CD4-positive, alpha-beta T cell treated with Interleukin-15 for 1 hour (primary cell): Measurements from ENCODE around the gene SLAMF1.
"Not testable (repeated sequence)": the region's sequence is repeated elsewhere in the genome, so short reads cannot be mapped to it uniquely, and the experiment has no call there.

Experiments used
- DNase-seq: peaks from one replicate; pipeline ENCODE4 v3.0.0-alpha.2; 2020

The SLAMF1 gene

DNA sequence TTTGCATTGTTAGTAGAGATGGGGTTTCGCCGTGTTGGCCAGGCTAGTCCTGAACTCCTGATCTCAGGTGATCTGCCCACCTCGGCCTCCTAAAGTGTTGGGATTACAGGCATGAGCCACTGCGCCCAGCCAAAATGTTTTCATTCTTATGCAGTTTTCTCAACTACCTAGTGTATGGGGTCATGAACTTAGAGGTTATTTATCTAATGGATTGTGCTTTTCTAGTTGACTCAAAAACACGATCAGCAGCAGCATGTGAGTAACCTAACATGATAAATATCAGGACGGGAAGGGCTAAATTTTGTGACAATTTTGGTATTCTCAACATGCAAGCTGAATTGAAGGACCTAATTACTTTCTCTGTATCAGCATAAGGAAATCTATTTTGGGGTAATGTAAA, 58.4 kb downstream of the SLAMF1 start:
- no peak for DNase-seq

- DNase-seq: no peak
Observed at GRCh38 chr1:160584784-160585183, 62.1 kb downstream of the SLAMF1 start.

- DNase-seq: not testable (repeated sequence)
Observed at GRCh38 chr1:160582976-160583375, 63.9 kb downstream of the SLAMF1 start.

DNA sequence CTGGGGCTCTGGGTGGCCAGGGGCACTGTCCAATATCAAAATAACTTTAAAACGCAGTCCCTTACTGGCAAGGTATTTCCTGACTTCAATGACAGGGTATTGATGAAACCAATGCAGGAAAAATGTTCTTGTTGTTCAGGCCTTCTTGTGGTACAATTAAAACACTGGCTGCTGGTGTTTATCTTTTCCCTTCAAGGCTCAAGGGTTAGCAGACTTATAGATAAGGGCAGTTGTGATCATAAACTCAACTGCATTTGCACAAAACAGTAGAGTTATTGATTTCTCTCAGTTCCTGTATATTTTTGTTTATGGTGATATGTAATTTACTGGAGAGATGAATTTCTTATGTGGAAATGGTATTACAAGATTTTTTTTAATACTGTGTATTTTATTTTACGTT, 64.9 kb downstream of the SLAMF1 start:
- DNase-seq: no peak

DNA sequence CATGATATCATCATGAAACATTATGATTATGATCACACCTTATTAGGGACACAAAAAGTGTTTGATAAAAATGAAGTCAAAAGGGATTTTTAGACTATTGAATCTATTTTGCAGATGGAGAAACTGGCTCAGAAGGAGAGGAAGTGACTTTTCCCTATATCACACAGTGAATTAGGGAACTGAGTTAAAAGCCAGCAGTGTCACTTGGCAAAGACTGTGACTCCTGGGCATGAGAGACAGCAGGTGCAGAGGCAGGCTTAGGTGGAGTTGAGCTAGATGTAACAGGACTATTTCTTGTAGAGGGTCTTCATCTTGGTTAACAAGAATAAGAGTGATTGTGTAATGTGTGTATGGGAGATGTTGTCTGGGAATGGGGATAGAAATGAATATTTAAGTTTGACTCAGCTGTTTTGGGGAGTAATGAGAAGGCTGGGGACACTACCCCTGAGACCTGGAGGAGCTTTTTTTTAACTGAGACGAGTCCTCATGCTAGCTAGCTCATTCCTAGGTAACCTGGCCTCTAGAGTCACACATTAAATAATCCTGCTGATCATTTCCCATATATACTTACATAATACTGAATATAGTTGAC, 66.5 kb downstream of the SLAMF1 start:
- no peak for DNase-seq

GRCh38 chr1:160579216-160579701, 67.6 kb downstream of the SLAMF1 start, which contains the start of gene CD84:
TSS of gene CD84 (minus strand) at chr1:160579496. CDS start at chr1:160579437, 59 bp downstream.
- no peak for DNase-seq

DNA sequence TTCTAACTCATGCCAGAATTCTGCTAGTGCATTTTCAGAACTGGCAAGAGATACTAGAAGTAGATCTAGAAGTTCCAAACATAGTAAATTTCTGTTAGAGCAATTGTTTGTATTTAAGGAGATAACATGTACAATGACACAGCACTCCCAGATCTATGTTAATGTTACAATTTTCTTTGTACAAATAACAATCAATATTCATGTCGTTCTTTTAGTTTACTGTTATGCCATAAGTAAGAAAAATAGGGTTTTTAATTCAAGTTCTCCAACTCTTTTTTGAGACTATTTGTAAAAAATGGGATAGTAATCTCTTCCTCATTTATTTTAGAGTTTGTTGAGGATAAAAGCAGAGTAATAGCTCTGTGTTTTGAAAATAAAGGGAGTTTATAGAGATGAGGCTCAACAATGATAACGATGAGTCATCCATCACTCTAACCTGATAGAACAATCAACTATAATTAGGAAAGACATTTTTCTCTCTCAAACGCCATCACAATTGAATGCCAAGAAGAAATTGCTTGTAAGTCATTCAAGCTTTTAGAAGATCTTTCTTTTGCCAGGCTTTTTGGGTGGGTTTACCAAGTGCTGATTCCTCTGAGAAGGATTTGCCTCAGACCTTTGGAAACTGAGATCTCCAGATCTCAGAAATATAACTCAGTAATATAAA, 68.2 kb downstream of the SLAMF1 start:
- no peak for DNase-seq

DNA sequence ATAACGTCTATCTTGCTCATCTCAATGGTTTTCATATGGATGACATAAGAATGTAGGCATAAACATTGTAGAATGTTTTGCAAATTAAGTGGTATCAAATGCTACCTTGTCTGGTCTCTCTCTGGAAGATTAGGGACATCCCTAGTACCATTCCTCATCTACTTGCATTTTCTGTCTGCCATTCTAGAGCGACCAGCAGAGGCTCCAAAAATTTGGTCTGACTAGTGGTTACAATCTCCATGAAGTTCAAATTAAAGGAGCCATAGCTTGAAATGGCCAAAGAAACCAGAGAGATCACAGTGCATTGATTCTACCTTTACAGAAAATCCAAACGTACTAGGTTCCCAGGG, 68.7 kb downstream of the SLAMF1 start:
- no peak for DNase-seq

DNA sequence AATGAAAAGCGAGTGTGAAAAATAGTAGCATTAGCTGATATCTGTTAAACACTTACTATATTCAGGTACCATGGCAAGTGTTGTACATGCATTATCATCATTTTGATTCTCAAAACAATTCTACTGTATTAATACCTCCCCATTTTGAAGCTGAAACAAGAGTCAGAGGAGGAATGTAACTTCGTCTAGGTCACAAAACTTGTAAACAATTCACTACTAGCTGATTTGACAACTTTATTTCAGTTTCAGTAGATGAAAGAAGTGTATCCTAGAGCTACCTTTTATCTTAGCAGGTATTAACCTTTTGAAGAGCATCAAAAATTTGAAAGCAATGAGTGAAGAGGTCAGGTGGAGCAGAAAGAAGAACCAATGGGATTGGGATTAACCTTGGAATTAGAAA, 69.2 kb downstream of the SLAMF1 start:
- DNase-seq: no peak

DNA sequence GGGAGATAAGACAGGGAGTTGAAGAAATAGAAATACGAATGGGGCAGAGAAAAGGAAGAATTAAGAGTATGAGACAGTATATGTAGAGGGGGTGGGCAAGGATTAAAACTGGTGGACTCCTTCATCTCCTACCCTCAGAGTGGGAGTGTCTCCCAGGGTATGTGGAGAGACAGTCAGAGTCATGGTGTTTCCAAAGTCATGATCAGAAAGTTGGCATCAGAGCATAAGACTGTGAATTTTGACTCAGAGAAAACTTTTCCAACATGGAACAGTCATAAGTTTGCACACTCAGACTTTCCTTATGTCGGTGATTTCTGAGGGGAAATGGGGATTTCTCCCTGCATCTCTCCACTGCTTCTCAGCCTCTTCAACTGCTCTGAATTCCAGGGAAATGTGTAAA, 70.0 kb downstream of the SLAMF1 start:
- DNase-seq: no peak

- no peak for DNase-seq
Observed at GRCh38 chr1:160576390-160576789, 70.5 kb downstream of the SLAMF1 start.

DNA sequence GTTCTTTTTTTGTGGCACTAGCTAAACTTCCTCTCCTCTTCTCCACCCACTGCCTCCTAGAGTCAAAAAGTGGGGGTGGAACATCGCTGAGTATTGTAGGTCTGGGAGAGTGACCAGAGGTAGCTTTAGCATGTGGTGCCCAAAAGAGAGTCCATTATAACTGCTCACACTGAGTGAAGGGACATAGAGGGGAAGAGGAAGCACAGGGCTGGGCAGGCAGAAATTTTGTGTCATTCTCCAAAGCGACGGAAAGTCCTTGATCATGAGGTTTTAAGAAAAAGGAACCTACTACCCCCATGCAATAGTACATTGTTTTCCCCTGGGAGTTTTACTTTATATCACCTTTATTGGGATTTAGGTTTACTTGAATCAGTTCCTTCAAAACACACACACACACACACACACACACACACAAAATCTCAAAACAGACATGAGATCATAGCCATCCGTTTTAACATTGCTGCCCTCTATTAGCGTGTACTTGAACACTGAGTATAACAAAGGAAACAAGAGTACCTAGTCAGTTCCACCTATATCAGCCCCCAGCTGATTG, 71.7 kb downstream of the SLAMF1 start:
- peak; percentile 46 for DNase-seq

- DNase-seq: no peak
Observed at GRCh38 chr1:160570840-160571239, 76.0 kb downstream of the SLAMF1 start.

DNA sequence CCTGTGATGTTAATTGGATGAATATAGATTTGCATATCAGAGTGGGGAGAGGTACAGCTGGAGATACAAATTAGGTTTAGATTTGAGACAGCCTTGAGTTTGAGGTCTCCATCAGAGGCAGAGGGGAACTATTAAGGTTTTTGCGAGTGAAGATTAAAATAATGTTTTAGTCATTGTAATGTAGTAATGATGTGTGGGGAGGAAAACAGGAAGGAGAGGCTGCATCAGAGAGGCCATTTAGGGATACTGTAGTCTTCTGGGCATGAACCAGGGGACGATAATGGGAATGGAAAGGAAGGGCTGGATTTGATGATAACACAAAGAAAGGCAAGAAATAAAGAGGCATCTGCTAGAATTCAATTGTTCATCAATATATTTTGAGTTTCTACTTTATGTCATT, 77.0 kb downstream of the SLAMF1 start:
- DNase-seq: no peak

DNA sequence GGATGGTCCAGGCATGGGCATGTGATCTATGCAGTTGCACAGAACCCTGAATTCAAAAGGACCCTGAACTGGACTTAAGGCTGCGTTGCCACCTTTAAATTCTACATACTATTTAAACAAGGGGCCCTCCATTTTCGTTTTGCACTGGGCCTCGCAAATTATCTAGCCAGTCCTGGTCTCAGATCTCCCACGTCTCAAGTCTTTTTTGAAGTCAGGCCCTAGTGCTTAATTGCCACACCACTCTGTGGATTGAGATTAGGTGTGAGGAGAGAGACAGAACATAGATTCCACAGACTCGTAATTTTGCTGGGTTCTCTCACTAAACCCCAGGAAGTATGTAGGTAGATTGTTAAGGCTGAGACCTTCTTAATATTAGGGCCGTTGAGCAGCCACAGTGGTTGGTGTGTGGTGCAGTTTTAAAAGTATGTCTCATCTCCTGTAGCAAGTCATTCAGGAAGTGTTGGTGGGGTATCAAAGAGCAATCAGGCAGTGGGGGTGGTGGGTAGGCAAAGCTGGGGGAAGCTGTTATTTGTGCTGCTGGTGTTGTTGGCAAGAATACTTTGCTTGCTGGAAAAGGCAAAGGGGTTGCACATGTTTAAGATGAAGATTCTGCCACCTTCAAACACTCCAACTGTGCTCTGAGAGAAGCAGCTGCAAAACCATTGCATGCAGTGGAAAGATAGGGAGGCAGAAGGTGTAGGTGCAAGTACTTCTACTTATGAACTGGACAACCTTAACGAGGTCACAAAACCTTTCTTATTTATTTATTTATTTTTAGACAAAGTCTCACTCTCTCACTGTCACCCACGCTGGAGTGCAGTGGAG, 78.8 kb downstream of the SLAMF1 start:
- peak; percentile 72 for DNase-seq

DNA sequence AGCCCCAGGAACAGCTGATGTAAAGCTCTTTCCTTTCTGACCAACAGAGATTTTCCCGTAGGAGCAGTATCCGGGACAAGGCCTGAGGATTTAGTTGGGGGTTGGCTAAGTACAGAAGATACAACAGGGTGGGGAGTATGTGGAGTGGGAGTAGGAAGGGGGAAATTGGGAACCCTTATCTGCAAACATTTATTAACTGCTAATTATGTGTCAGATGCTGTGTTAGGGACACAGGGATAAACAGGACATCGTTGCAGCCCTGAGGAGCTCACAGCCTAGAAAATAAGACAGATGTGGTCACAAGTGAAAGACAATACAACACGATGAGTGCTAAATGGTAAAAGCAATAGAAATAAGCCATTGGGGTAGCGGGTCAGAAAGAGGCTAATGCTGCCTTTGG, 79.5 kb downstream of the SLAMF1 start:
- no peak for DNase-seq

- no peak for DNase-seq
Observed at GRCh38 chr1:160565564-160565963, 81.3 kb downstream of the SLAMF1 start.

DNA sequence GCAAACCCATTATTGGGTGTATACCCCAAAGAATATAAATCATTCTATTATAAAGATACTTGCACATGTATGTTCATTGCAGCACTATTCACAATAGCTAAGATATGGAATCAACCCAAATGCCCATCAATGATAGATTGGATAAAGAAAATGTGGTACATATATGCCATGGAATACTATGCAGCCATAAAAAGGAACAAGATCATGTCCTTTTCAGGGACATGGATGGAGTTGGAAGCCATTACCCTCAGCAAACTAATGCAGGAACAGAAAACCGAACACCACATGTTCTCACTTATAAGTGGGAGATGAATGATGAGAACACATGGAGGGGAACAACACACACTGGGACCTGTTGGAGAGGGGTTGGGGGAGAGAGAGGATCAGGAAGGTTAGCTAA, 83.6 kb downstream of the SLAMF1 start:
- DNase-seq: not testable (repeated sequence)

DNA sequence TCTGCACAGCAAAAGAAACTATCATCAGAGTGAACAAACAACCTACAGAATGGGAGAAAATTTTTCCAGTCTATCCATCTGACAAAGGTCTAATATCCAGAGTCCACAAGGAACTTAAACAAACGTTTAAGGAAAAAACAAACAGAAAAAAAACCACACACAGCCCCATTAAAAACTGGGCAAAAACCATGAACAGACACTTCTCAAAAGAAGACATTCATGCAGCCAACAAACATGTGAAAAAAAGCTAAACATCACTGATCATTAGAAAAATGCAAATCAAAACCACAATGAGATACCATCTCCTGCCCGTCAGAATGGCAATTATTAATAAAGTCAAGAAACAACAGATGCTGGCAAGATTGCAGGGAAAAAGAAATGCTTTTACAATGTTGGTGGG, 84.1 kb downstream of the SLAMF1 start:
- DNase-seq: not testable (repeated sequence)

DNA sequence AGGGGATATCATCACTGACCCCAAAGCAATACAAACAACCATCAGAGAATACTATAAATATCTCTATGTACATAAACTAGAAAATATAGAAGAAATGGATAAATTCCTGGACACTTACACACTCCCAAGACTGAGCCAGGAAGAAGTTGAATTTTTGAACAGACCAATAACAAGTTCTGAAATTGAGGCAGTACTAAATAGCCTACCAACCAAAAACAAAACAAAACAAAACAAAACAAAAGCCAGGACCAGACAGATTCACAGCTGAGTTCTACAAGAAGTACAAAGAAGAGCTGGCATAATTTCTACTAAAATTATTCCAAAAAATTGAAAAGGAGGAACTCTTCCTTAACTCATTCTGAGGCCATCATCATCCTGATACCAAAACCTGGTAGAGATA, 86.0 kb downstream of the SLAMF1 start:
- no peak for DNase-seq

DNA sequence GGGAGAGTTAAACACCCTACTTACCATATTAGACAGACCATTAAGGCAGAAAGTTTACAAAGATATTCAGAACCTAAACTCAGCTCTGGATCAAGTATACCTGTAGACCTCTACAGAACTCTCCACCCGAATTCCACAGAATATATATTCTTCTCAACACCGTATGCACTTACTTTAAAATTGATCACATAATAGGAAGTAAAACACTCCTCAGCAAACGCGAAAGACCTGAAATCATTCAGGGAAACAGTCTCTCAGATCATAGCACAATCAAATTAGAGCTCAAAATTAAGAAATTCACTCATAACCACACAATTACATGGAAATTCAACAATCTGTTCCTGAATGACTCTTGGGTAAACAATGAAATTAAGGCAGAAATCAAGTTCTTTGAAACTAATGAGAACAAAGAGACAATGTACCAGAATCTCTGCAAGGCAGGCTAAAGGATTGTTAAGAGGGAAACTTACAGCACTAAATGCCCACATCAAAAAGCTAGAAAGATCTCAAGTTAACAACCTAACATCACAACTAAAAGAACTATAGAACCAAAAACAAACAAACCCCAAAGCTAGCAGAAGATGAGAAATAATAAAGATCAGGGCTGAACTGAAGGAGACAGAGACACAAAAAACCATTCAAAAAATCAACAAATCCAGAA, 86.7 kb downstream of the SLAMF1 start:
- no peak for DNase-seq

GRCh38 chr1:160559437-160559836, 87.4 kb downstream of the SLAMF1 start:
- DNase-seq: not testable (repeated sequence)
